HG03460 (cell line): ENCODE measurements around the gene HSF2BP.
"Not testable (repeated sequence)": the region's sequence is repeated elsewhere in the genome, so short reads cannot be mapped to it uniquely, and the experiment has no call there.

Experiments used
- ATAC-seq: cut with Tn5 transposase; IDR thresholded peaks from one replicate; pipeline ENCODE4 v1.9.1; 2021; ENCODE audit not compliant: unreplicated experiment

The HSF2BP gene

DNA sequence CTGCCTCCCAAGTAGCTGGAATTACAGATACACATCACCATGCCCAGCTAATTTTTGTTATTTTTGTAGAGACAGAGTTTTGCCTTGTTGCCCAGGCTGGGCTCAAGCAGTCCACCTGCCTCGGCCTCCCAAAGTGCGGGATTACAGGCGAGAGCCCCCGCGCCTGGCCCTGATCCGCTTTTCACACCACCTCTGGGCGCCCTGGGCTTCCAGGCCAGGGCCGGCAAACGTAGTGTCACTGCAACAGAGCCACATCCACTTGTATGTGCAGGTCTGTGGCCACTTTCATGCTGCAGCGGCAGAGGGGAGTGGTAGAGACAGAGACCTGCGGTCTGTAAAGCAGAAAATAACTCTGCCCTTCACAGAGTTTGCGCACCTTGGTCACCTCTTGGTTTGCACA lies 29.6 kb upstream of the HSF2BP start:
- no peak for ATAC-seq

GRCh38 chr21:43687566-43688399 lies 28.5 kb upstream of the HSF2BP start:
- no peak for ATAC-seq

- no peak for ATAC-seq
Measured at GRCh38 chr21:43686811-43687565, 27.7 kb upstream of the HSF2BP start.

DNA sequence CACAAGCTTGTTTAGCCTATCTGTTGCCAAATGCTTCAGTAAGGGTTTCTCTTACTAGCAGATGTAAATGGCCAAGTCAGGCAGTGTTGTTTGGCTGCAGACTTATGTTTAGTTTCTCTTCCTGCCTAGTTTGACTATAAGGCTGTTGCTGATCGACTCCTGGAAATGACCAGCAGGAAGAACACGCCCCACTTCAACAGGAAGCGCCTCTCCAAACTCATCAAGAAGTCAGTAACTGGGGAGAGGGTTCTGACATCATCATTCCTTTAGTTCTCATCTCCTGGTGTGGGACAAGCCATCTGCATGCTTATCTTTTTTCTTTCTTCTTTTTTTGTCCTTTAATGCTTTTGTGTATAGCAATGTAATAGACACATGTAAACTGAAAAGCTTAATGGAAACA lies 25.1 kb upstream of the HSF2BP start:
- no peak for ATAC-seq

GRCh38 chr21:43681650-43682049 lies 22.4 kb upstream of the HSF2BP start:
- no peak for ATAC-seq

DNA sequence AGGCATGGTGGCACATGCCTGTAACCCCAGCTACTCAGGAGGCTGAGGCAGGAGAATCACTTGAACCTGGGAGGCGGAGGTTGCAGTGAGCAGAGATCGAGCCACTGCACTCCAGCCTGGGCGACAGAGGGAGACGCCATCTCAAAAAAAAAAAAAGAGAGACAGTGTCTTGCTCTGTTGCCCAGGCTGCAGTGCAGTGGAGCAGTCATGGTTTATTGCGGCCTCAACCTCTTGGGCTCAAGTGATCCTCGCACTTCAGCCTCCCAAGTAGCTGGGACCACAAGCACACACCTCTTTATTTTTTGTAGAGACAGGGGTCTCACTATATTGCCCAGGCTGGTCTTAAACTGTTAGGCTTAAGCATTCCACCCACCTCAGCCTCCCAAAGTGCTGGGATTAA lies 21.1 kb upstream of the HSF2BP start:
- not testable (repeated sequence) for ATAC-seq

DNA sequence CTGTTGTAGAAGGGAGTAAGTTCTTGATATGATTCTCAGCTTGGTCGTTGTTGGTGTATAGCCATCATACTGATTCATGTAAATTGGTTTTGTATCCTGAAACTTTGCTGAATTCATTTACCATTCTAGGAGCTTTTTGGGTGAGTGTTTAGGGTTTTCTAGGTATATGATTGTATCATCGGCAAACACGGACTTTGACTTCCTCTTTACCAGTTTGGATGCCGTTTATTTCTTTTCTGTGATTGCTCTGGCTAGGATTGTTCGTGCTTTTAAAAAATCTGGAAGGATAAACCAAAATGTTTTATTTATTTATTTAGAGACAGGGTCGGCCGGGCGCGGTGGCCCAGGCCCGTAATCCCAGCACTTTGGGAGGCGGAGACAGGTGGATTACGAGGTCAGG lies 20.7 kb upstream of the HSF2BP start:
- ATAC-seq: no peak

- no peak for ATAC-seq
Measured at GRCh38 chr21:43676391-43676790, 17.1 kb upstream of the HSF2BP start.

- no peak for ATAC-seq
Measured at GRCh38 chr21:43675871-43676270, 16.6 kb upstream of the HSF2BP start.

- ATAC-seq: no peak
Measured at GRCh38 chr21:43669828-43670605, 10.7 kb upstream of the HSF2BP start.

DNA sequence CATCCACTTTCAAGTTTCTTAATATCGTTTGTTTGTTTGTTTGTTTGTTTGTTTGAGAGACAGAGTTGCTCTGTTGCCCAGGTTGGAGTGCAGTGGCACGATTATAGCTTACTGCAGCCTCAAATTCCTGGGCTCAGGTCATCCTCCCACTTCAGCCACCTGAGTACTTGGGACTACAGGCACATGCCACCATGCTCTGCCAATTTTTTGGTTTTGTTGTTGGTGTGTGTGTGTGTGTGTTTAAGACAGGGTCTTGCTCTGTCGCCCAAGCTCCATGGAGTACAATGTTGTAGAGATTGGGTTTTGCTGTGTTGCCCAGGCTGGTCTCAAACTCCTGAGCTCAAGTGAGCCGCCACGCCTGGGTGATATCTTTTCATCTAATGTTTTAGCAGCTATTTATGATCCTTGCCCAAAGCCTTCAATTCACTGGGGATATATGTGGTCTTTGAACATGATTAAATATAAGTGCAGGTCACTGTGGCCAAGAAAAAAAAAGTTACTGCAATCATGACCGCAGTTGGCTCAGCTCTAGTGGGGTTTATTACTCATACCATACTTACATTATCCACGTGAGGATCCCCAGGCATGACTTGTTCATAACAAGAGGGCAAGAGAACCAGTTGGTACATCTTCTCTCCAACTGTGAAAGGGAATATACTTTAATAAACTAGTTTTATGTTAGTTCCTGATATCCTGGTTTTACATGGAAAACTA lies 8.1 kb upstream of the HSF2BP start:
- ATAC-seq: no peak

- no peak for ATAC-seq
Measured at GRCh38 chr21:43665879-43666278, 6.6 kb upstream of the HSF2BP start.

GRCh38 chr21:43664358-43664757 lies 5.1 kb upstream of the HSF2BP start:
- ATAC-seq: no peak

DNA sequence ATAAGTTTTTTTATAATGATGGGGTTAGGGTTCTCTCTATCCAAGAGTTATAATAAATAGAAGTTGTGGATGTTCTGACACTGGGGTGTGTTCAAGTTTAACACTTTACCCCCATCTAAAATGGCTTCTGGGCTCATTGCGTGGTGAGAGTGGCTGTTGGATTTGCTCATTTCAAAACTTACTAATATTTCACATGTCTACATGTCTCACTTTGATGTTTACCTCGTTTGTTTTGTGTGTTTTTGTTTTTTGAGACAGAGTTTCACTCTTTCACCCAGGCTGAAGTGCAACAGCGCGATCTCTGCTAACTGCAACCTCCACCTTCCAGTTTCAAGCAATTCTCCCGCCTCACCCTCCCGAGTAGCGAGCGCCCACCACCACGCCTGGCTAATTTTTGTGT lies 3.7 kb upstream of the HSF2BP start:
- ATAC-seq: no peak

DNA sequence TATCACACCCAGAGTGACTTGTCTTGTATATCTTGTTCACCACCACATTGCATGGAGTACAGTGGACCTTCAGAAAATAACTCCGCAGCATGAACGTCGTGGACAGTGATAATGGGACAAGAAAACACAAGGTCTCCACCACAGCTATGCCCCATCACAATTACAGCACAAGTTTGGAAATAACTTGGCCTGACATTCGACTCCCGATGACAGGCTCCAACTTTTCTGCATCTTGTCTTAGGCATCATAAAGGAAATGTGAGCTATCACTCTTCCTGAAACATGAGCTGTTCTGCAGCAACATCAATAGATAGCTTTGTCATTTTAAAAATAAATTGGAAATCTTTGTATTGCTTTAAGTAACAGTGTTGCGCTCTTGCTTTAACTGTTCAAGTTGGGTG lies 3.0 kb upstream of the HSF2BP start:
- ATAC-seq: no peak

DNA sequence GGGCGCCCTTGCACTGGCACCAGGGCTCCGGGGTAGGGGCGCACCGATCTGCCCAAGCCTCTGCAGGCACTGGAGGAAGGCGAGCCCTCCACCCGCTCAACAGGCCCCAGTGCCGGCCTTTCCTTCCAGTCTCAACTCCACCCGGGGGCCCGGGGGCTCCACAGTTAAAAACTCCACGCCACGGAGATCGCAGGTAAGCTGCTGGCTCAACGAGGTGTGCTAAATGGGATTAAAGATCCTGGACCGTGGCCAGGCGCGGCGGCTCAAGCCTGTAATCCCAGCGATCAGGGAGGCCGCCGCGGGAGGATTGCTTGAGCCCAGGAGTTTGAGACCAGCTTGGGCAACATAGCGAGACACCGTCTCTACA lies 536 bp downstream of the HSF2BP start:
- no peak for ATAC-seq

DNA sequence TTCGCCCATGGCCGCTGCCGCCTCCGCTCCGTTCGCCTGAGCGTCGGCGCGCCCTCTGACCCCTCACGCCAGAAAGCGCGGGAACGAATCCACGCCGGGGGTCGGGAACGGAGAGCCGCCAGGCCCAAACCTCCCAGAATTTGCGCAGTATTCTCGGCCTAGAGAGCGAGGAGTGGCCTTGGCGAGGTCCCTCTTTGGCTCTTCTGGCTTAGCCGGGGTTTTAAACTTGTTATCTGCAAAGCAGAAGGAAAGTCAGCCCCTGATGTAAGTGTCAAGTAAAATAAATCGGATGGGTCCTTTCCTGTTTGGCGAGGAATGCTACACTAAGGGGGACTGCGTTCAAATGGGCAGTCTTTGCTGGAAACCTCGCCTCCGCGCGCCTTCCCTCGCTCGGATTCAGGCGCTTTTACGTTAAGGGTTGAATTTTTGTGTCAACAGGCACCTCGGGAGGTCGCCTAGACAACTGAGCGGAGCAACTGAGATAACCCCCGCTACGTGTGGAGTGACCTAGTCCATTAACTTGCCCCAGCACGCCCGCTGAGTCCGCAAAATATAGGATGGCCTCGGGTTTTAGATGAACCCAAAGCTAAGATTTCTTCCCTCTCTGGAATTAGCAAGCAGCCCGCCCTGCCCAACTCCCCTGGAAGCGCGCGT lies 1.1 kb downstream of the HSF2BP start:
- no peak for ATAC-seq

GRCh38 chr21:43657355-43658087 lies 1.8 kb downstream of the HSF2BP start:
- ATAC-seq: no peak

- no peak for ATAC-seq
Measured at GRCh38 chr21:43654806-43655489, 4.3 kb downstream of the HSF2BP start.
